ENCODE measurements around the gene KRTAP5-3. TPM values are rescaled to one million over a fixed set of nuclear protein-coding genes. Genes with fewer than 3 reads are reported as not detected.

Gene KRTAP5-3
- total and polyA plus RNA-seq, 9 of the 15 experiments (the other 6 are each of a cell fraction or from before 2014, with no cell fraction given) = not detected

GRCh38 chr11:1568441-1568911 is 39.8 kb downstream of the KRTAP5-3 start:
- Histone ChIP-seq H3K9me1 (ENCODE audit: control insufficient read depth, insufficient read depth, low read length) (peaks cover 3% of the 10 kb centered on the region), H3K27me3 (ENCODE audit: control insufficient read depth in 2 of 2, insufficient read depth in 2 of 2, low read length in 2 of 2) (peaks cover 0 to 15% of the 10 kb centered on the region in 2 experiments; a peak in 2 of 5 replicates), H3K27ac (ENCODE audit: extremely low read depth, low read depth, low read length) (no peak overlapping the region), H3K4me3 (no peak overlapping the region), H2AFZ (ENCODE audit: low read depth, low read length) (no peak overlapping the region), H3K36me3 (ENCODE audit: control insufficient read depth, insufficient read depth, low read length) (no peaks in the 10 kb centered on the region), H3K9ac (ENCODE audit: insufficient read depth in 1 of 2, low read depth in 2 of 2, low read length in 2 of 2) (no peak overlapping the region; a peak in 1 of 4 replicates), H3K79me2 (ENCODE audit: control insufficient read depth, insufficient read depth, low read length) (no peaks in the 10 kb centered on the region), H3K4me2 (ENCODE audit: insufficient read depth, low read length) (no peak overlapping the region), H3K4me1 (replicated peaks in 1 of 2; ENCODE audit: control insufficient read depth in 2 of 2, insufficient read depth in 2 of 2, low read length in 2 of 2) (peaks cover 0 to 62% of the 10 kb centered on the region in 2 experiments; a peak in 4 of 5 replicates), H3K9me3 (replicated peaks; ENCODE audit: control insufficient read depth, insufficient read depth, low read depth, low read length) (no peaks in the 10 kb centered on the region), H4K20me1 (replicated peaks; ENCODE audit: control insufficient read depth, insufficient read depth, low read length) (peaks cover 54% of the 10 kb centered on the region)
- ATAC-seq (no peak), FAIRE-seq (no peak), DNase-seq (ENCODE audit: extremely low read depth in 1 of 4, low spot score in 3 of 4) (no peak)
- ChIA-PET CTCF (ENCODE audit: low intra/inter-chr PET ratio) (no interaction called here), POLR2A (interaction anchor here (0.7 to 1.6 kb wide), 3 partner anchors 11 to 27 kb away, joined by 3 to 4 read pairs (median 3); no protein-coding TSS in a partner anchor)
- peak; percentile 41; the same call in 1 of the 2 replicates for TF ChIP-seq MYNN (IDR thresholded peaks at IDR 0.05)
- no peak for TF ChIP-seq MYNN (CRISPR knock-in tag; IDR thresholded peaks at IDR 0.05)
- TF ChIP-seq RFX1 (IDR thresholded peaks at IDR 0.05) = peak; percentile 84
- no peak for TF ChIP-seq RAD51 (IDR thresholded peaks at IDR 0.05; ENCODE audit: borderline replicate concordance, low read depth)
- TF ChIP-seq MCM5 (IDR thresholded peaks at IDR 0.05; ENCODE audit: low read depth) = no peak
- in situ Hi-C loops (cut with MboI) = no loop called here
- intact Hi-C loops (cut with micrococcal nuclease) = no loop called here
- WGBS (ENCODE audit: insufficient coverage, low coverage, missing lambda C conversion rate) = 11% methylated on average over 11 of the region's 13 CpGs
- no TSS peak for BruUV-seq (replicated peaks)

GRCh38 chr11:1567721-1568100 is 40.6 kb downstream of the KRTAP5-3 start:
- BruUV-seq (replicated peaks) = no TSS peak
- Histone ChIP-seq H3K9me3 (replicated peaks; ENCODE audit: control insufficient read depth, insufficient read depth, low read depth, low read length) (no peaks in the 10 kb centered on the region), H3K27ac (ENCODE audit: extremely low read depth, low read depth, low read length) (no peak overlapping the region), H3K4me1 (replicated peaks in 1 of 2; ENCODE audit: control insufficient read depth in 2 of 2, insufficient read depth in 2 of 2, low read length in 2 of 2) (peaks cover 0 to 59% of the 10 kb centered on the region in 2 experiments; a peak in 4 of 5 replicates), H2AFZ (ENCODE audit: low read depth, low read length) (no peak overlapping the region), H3K9me1 (ENCODE audit: control insufficient read depth, insufficient read depth, low read length) (peaks cover 3% of the 10 kb centered on the region), H3K4me3 (no peak overlapping the region), H4K20me1 (replicated peaks; ENCODE audit: control insufficient read depth, insufficient read depth, low read length) (peaks cover 56% of the 10 kb centered on the region), H3K27me3 (ENCODE audit: control insufficient read depth in 2 of 2, insufficient read depth in 2 of 2, low read length in 2 of 2) (peaks cover 0 to 15% of the 10 kb centered on the region in 2 experiments; a peak in 2 of 5 replicates), H3K36me3 (ENCODE audit: control insufficient read depth, insufficient read depth, low read length) (no peaks in the 10 kb centered on the region), H3K4me2 (ENCODE audit: insufficient read depth, low read length) (no peak overlapping the region), H3K9ac (ENCODE audit: insufficient read depth in 1 of 2, low read depth in 2 of 2, low read length in 2 of 2) (no peak overlapping the region), H3K79me2 (ENCODE audit: control insufficient read depth, insufficient read depth, low read length) (no peaks in the 10 kb centered on the region)
- FAIRE-seq (no peak), ATAC-seq (no peak), DNase-seq (ENCODE audit: extremely low read depth in 1 of 4, low spot score in 3 of 4) (no peak)
- ChIA-PET CTCF (ENCODE audit: low intra/inter-chr PET ratio) (no interaction called here), POLR2A (interaction anchor here (0.7 to 1.6 kb wide), 2 partner anchors 10 to 178 kb away, joined by 3 to 4 read pairs; partner anchors contain the start of gene BRSK2)
- in situ Hi-C loops (cut with MboI) = no loop called here
- 14% methylated on average over 7 of the region's 7 CpGs for WGBS (ENCODE audit: insufficient coverage, low coverage, missing lambda C conversion rate)
- intact Hi-C loops (cut with micrococcal nuclease) = no loop called here
- TF ChIP-seq RBFOX2 (IDR thresholded peaks at IDR 0.05; ENCODE audit: low read depth, low read length) (0 out of 2 replicates have a peak, but pooled peaks have one; percentile 17), NFE2L1 (tag; IDR thresholded peaks at IDR 0.05; ENCODE audit: borderline replicate concordance, low read depth) (no peak), ZNF668 (CRISPR knock-in tag; IDR thresholded peaks at IDR 0.05) (no peak), DNMT1 (IDR thresholded peaks at IDR 0.05) (no peak), SP1 (CRISPR knock-in tag; IDR thresholded peaks at IDR 0.05) (0 out of 2 replicates have a peak, but pooled peaks have one; percentile 24), SAFB2 (IDR thresholded peaks at IDR 0.05; ENCODE audit: borderline replicate concordance, low read depth, low read length, severe bottlenecking) (no peak), HOXB6 (CRISPR knock-in tag; IDR thresholded peaks at IDR 0.05; ENCODE audit: borderline replicate concordance) (no peak), USF1 (CRISPR knock-in tag; IDR thresholded peaks at IDR 0.05) (no peak), ZBTB7A (IDR thresholded peaks at IDR 0.05; ENCODE audit: borderline replicate concordance, control insufficient read depth, low read depth, low read length) (0 out of 2 replicates have a peak, but pooled peaks have one; percentile 15)
- TF ChIP-seq, protein P1, sequence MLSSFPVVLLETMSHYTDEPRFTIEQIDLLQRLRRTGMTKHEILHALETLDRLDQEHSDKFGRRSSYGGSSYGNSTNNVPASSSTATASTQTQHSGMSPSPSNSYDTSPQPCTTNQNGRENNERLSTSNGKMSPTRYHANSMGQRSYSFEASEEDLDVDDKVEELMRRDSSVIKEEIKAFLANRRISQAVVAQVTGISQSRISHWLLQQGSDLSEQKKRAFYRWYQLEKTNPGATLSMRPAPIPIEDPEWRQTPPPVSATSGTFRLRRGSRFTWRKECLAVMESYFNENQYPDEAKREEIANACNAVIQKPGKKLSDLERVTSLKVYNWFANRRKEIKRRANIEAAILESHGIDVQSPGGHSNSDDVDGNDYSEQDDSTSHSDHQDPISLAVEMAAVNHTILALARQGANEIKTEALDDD (IDR thresholded peaks at IDR 0.05) = no peak

All from K562 (cell line).